ENCODE data around the gene SYP. TPM values are rescaled to one million over a fixed set of nuclear protein-coding genes. Genes with fewer than 3 reads are reported as not detected.

The SYP gene
- total and polyA plus RNA-seq, 10 of the 15 experiments (the other 5 are each of a cell fraction or from before 2014, with no cell fraction given): 0.34 to 1.7 (median 0.74) TPM

DNA sequence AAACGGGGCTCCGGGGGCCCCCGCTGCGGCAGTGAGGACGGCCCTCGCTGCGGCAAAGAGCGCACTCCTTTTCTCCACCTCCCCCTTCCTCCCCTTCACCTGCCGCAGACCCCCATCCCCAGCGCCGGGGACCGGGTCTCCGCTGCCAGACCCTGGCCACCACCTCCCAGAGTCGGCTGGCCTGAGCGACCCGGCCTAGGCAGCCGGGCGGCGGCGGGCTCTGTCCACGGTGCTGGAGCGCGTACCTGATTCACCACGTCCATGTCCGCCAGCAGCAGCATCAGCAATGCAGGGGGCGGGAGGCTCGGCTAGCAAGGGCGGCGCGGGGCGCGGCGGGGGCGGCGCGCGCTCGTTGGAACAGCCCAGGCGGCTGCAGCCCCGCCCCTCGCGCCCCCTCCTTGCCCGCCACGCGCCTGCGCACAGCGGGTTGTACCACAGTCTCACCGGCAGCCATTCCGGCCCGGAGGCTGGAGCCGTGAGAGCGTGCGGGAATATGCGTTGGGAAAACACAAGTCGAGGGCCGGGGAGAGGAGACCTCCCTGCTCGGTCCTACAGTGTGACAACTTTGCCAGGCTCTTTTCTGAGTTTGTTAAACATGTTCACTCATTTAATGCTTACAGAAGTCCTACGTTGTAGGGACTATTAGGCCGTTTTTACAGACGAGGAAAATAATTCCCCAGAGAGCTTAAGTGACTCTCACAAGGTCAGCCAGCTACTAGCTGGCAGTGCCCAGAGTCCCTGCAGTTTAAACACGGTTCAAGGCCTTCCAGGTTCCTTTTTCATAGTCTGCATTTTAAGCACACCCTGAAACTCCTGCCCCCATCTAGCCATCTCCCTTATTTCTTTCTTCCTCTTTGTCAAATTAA, at the start of gene SYP (continued):
- TF ChIP-seq TCF12 (IDR thresholded peaks at IDR 0.05; ENCODE audit: low read depth, low read length) (no peak), CHD4 (IDR thresholded peaks at IDR 0.05) (no peak), RBBP5 (conservative IDR thresholded peaks at IDR 0.05) (no peak), MTA3 (IDR thresholded peaks at IDR 0.05; ENCODE audit: borderline replicate concordance, low read length) (no peak), RAD21 (IDR thresholded peaks at IDR 0.05; ENCODE audit: insufficient read depth, low read depth, low read length) (no peak), MEF2B (IDR thresholded peaks at IDR 0.05; ENCODE audit: partially characterized antibody, poor library complexity, severe bottlenecking) (peak; percentile 16), FOXK2 (IDR thresholded peaks at IDR 0.05) (no peak), KLF5 (IDR thresholded peaks at IDR 0.05; ENCODE audit: partially characterized antibody) (peak; percentile 47), ESRRA (IDR thresholded peaks at IDR 0.05; ENCODE audit: low read length) (no peak), NFYA (IDR thresholded peaks at IDR 0.05; ENCODE audit: borderline replicate concordance, low read depth, low read length) (no peak), MEF2A (IDR thresholded peaks at IDR 0.05; ENCODE audit: insufficient read depth, low read depth, low read length) (no peak), ZZZ3 (IDR thresholded peaks at IDR 0.05; ENCODE audit: control insufficient read depth, insufficient read length, low read depth) (no peak), RB1 (IDR thresholded peaks at IDR 0.05; ENCODE audit: borderline replicate concordance) (peak; percentile 43; the same call in 1 of the 2 replicates), NFXL1 (IDR thresholded peaks at IDR 0.05; ENCODE audit: borderline replicate concordance) (no peak), RFX5 (IDR thresholded peaks at IDR 0.05; ENCODE audit: low read depth, low read length) (no peak), CBX3 (IDR thresholded peaks at IDR 0.05; ENCODE audit: borderline replicate concordance, low read depth) (no peak), SIX5 (IDR thresholded peaks at IDR 0.05; ENCODE audit: low read depth, low read length, severe bottlenecking) (no peak), HDAC6 (IDR thresholded peaks at IDR 0.05; ENCODE audit: unreplicated experiment) (no peak), E2F8 (IDR thresholded peaks at IDR 0.05; ENCODE audit: low read depth, partially characterized antibody) (no peak), FOXM1 (IDR thresholded peaks at IDR 0.05; ENCODE audit: low read depth, low read length) (no peak), MYB (IDR thresholded peaks at IDR 0.05; ENCODE audit: borderline replicate concordance, low read depth, low read length) (no peak), ZNF274 (IDR thresholded peaks at IDR 0.05; ENCODE audit: insufficient read depth, insufficient read length) (no peak)
- TF ChIP-seq, protein P1, sequence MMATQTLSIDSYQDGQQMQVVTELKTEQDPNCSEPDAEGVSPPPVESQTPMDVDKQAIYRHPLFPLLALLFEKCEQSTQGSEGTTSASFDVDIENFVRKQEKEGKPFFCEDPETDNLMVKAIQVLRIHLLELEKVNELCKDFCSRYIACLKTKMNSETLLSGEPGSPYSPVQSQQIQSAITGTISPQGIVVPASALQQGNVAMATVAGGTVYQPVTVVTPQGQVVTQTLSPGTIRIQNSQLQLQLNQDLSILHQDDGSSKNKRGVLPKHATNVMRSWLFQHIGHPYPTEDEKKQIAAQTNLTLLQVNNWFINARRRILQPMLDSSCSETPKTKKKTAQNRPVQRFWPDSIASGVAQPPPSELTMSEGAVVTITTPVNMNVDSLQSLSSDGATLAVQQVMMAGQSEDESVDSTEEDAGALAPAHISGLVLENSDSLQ (IDR thresholded peaks at IDR 0.05): no peak
- TF ChIP-seq, protein P2, sequence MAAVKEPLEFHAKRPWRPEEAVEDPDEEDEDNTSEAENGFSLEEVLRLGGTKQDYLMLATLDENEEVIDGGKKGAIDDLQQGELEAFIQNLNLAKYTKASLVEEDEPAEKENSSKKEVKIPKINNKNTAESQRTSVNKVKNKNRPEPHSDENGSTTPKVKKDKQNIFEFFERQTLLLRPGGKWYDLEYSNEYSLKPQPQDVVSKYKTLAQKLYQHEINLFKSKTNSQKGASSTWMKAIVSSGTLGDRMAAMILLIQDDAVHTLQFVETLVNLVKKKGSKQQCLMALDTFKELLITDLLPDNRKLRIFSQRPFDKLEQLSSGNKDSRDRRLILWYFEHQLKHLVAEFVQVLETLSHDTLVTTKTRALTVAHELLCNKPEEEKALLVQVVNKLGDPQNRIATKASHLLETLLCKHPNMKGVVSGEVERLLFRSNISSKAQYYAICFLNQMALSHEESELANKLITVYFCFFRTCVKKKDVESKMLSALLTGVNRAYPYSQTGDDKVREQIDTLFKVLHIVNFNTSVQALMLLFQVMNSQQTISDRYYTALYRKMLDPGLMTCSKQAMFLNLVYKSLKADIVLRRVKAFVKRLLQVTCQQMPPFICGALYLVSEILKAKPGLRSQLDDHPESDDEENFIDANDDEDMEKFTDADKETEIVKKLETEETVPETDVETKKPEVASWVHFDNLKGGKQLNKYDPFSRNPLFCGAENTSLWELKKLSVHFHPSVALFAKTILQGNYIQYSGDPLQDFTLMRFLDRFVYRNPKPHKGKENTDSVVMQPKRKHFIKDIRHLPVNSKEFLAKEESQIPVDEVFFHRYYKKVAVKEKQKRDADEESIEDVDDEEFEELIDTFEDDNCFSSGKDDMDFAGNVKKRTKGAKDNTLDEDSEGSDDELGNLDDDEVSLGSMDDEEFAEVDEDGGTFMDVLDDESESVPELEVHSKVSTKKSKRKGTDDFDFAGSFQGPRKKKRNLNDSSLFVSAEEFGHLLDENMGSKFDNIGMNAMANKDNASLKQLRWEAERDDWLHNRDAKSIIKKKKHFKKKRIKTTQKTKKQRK (IDR thresholded peaks at IDR 0.05; ENCODE audit: low read depth, low read length): no peak

All from GM12878 (cell line).